Choroid plexus epithelial cell (primary cell): ENCODE measurements around the gene ENKUR.

Experiments
- DNase-seq: peaks from one replicate; pipeline ENCODE4 v3.0.0-alpha.2; 2010; ENCODE audit warnings: low read depth
- H3K4me3 ChIP-seq: 2 replicates; pipeline ENCODE4 v1.5.1; 2011; ENCODE audit warnings: low read depth, mild to moderate bottlenecking, control low read depth, low read length, moderate library complexity
- CTCF ChIP-seq: conservative IDR thresholded peaks from 2 replicates; pipeline ENCODE4 v1.5.1; 2011; ENCODE audit warnings: low read depth, mild to moderate bottlenecking, control low read depth, inconsistent platforms, low read length, moderate library complexity

ENKUR gene

GRCh38 chr10:24966962-24967481, 48.9 kb downstream of the ENKUR start:
- no peak for TF ChIP-seq CTCF
- DNase-seq, result no peak
- H3K4me3 ChIP-seq, result no peak overlapping the region

GRCh38 chr10:24965051-24965450, 50.9 kb downstream of the ENKUR start:
- TF ChIP-seq CTCF, result no peak
- no peak overlapping the region for H3K4me3 ChIP-seq
- DNase-seq, result no peak

- TF ChIP-seq CTCF, result no peak
- H3K4me3 ChIP-seq, result no peak overlapping the region
- DNase-seq, result no peak
Observed at GRCh38 chr10:24963521-24964041, 52.4 kb downstream of the ENKUR start.

- peak; percentile 48 for DNase-seq
Observed at GRCh38 chr10:24962995-24963394, 53.0 kb downstream of the ENKUR start.

GRCh38 chr10:24961582-24961981, 54.4 kb downstream of the ENKUR start:
- no peak for TF ChIP-seq CTCF
- DNase-seq, result no peak
- H3K4me3 ChIP-seq, result no peak overlapping the region

More at GRCh38 chr10:24962995-24963394, 53.0 kb downstream of the ENKUR start:
- H3K4me3 ChIP-seq, result no peak overlapping the region
- no peak for TF ChIP-seq CTCF

GRCh38 chr10:24959382-24959730, 56.6 kb downstream of the ENKUR start:
- no peak for TF ChIP-seq CTCF
- no peak overlapping the region for H3K4me3 ChIP-seq
- no peak for DNase-seq

- peak; percentile 61 for DNase-seq
- no peak overlapping the region for H3K4me3 ChIP-seq
- TF ChIP-seq CTCF, result peak; percentile 20
Observed at GRCh38 chr10:24958721-24959381, 57.1 kb downstream of the ENKUR start.
